Measurements from ENCODE around the gene ANLN.

DNA sequence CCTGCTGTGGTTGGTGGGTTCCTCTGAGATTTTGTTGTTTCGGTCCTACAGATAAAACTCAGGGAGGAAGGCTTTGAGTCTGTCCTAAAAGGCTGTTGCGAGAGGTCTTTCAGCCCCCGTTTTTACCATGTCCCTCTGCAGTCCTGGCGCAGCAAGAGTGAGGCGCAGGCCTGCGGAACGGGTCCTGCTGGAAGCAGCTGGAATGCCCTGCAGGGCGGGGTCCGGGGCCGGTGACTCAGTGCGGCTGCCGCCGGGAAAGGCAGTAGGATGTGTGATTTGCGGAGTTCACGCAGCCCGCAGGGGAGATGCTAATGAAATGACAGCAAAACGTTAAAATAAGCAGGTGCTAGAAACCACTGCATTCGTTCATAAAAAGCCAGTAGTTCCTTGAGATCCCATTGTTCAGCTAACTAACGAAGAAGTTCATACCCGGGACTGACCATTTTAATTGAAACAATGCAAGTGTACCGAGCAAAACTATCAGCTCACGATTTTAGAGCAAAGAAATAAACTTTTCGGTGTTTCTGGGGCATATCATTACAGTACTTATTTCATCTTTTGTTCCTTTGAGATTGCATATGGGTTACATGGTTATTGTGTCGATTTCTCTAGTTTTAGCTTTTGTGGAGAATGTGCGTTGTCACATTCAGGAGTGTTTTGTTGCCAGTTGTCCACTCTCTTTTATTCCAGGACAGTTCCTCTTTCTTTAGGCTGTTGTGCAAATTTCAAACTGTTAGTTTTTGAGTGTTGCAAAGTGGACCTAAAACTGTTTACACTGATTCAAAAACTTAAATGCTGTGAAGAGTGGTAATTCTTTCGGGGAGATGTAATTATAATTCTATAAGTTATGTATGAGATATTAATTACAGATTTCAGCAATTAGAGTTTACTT is 783 bp downstream of the ANLN start:
- TF ChIP-seq, protein P1, sequence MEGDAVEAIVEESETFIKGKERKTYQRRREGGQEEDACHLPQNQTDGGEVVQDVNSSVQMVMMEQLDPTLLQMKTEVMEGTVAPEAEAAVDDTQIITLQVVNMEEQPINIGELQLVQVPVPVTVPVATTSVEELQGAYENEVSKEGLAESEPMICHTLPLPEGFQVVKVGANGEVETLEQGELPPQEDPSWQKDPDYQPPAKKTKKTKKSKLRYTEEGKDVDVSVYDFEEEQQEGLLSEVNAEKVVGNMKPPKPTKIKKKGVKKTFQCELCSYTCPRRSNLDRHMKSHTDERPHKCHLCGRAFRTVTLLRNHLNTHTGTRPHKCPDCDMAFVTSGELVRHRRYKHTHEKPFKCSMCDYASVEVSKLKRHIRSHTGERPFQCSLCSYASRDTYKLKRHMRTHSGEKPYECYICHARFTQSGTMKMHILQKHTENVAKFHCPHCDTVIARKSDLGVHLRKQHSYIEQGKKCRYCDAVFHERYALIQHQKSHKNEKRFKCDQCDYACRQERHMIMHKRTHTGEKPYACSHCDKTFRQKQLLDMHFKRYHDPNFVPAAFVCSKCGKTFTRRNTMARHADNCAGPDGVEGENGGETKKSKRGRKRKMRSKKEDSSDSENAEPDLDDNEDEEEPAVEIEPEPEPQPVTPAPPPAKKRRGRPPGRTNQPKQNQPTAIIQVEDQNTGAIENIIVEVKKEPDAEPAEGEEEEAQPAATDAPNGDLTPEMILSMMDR (IDR thresholded peaks at IDR 0.05; ENCODE audit: borderline replicate concordance, extremely low read depth, low read length, poor library complexity, severe bottlenecking): no peak
- no peak for TF ChIP-seq EZH2 (IDR thresholded peaks at IDR 0.05; ENCODE audit: borderline replicate concordance, low read depth, low read length, severe bottlenecking)

Data from DND-41 (cell line).